ENCODE measurements around the gene PCBP3. TPM values are rescaled to one million over a fixed set of nuclear protein-coding genes. Genes with fewer than 3 reads are reported as not detected.

The PCBP3 gene
- polyA plus RNA-seq, 1 donor (not counting 4 experiments of a cell fraction or from before 2014, with no cell fraction given): 0.25 TPM

- no peak overlapping the region for H3K4me2 ChIP-seq (ENCODE audit: control insufficient read depth, extremely low read depth, insufficient read depth, low read depth, low read length)
- dilution Hi-C loops (cut with MboI; ENCODE audit: extremely low pct_ligation_motif_present, low sequenced_read_pairs): no loop called here
- H3K27ac ChIP-seq (ENCODE audit: control insufficient read depth, insufficient read depth, low read length): no peak overlapping the region
- no peaks in the 10 kb centered on the region for H3K36me3 ChIP-seq (ENCODE audit: control insufficient read depth in 2 of 2, extremely low read depth in 1 of 2, insufficient read depth in 2 of 2, low read length in 2 of 2)
- no peaks in the 10 kb centered on the region for H3K9me1 ChIP-seq (ENCODE audit: control insufficient read depth, extremely low read depth, insufficient read depth, low read length)
- no peaks in the 10 kb centered on the region for H3K79me2 ChIP-seq (ENCODE audit: control insufficient read depth, insufficient read depth, low read length)
- H3K4me1 ChIP-seq (ENCODE audit: control insufficient read depth, extremely low read depth, insufficient read depth, low read length): peaks cover 31% of the 10 kb centered on the region
- no peak for DNase-seq (ENCODE audit: low read depth, low spot score)
- no peak overlapping the region for H2AFZ ChIP-seq (ENCODE audit: control insufficient read depth, low read length)
- H3K9me3 ChIP-seq (ENCODE audit: control insufficient read depth, low read depth, low read length): no peaks in the 10 kb centered on the region
- H3K27me3 ChIP-seq (ENCODE audit: control insufficient read depth, extremely low read depth, insufficient read depth, low read length): peaks cover 5% of the 10 kb centered on the region
- FAIRE-seq: no peak
- no peak overlapping the region for H3K4me3 ChIP-seq (ENCODE audit: control insufficient read depth in 2 of 3, extremely low read depth in 1 of 3, insufficient read depth in 2 of 3, low read depth in 1 of 3, low read length in 3 of 3)
- H3K9ac ChIP-seq (ENCODE audit: control insufficient read depth, extremely low read depth, insufficient read depth, low read length): no peak overlapping the region
- no peak for TF ChIP-seq CTCF (optimal IDR thresholded peaks at IDR 0.05 in 1 of 3, IDR thresholded peaks at IDR 0.05 in 1 of 3, conservative IDR thresholded peaks at IDR 0.05 in 1 of 3; ENCODE audit: extremely low read depth in 1 of 3, insufficient read depth in 2 of 3, low read length in 3 of 3)
- no peak for TF ChIP-seq EZH2 (IDR thresholded peaks at IDR 0.05; ENCODE audit: low read length)
- H4K20me1 ChIP-seq (ENCODE audit: control insufficient read depth, extremely low read depth, insufficient read depth, low read length): no peaks in the 10 kb centered on the region
These were observed 227.5 kb downstream of the PCBP3 start for GRCh38 chr21:45870851-45871615.

DNA sequence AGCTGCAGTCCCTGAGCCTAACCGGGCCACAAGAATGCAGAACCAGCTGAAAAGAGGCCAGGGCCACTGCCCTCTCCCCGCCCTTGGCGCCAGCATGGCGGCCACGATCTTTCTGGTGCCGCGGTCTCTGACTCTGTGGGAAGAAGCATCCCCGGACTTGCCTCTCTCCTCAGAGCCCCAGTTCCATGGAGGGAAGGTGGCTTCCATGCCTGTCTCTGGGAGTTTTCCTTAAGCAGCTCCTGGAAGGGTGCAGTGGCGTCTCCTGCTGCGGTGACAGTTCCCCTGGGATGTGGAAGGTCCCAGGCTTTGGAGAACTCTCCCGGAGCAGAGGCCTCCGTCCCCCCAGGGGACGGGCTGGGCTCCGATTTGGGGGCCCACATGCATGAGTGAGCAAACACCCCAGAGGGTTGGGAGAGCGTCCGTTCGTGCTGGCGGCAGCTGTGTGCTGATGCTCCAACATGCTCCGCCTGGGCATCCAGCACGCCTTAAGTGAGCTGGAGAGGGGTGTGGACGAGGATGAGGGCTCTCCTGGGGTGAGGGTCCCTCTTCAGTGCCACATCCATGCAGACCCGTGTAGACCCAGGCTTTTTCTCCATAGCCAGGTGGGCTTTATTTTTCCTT, 228.2 kb downstream of the PCBP3 start:
- no peaks in the 10 kb centered on the region for H3K9me1 ChIP-seq (ENCODE audit: control insufficient read depth, extremely low read depth, insufficient read depth, low read length)
- H3K79me2 ChIP-seq (ENCODE audit: control insufficient read depth, insufficient read depth, low read length): no peaks in the 10 kb centered on the region
- DNase-seq (ENCODE audit: low read depth, low spot score) (no peak), FAIRE-seq (no peak)
- H3K9me3 ChIP-seq (ENCODE audit: control insufficient read depth, low read depth, low read length): no peaks in the 10 kb centered on the region
- H4K20me1 ChIP-seq (ENCODE audit: control insufficient read depth, extremely low read depth, insufficient read depth, low read length): no peaks in the 10 kb centered on the region
- no peaks in the 10 kb centered on the region for H3K36me3 ChIP-seq (ENCODE audit: control insufficient read depth in 2 of 2, extremely low read depth in 1 of 2, insufficient read depth in 2 of 2, low read length in 2 of 2)
- no peak overlapping the region for H3K4me3 ChIP-seq (ENCODE audit: control insufficient read depth in 2 of 3, extremely low read depth in 1 of 3, insufficient read depth in 2 of 3, low read depth in 1 of 3, low read length in 3 of 3)
- no peak overlapping the region for H3K4me2 ChIP-seq (ENCODE audit: control insufficient read depth, extremely low read depth, insufficient read depth, low read depth, low read length)
- no peak overlapping the region for H3K9ac ChIP-seq (ENCODE audit: control insufficient read depth, extremely low read depth, insufficient read depth, low read length)
- dilution Hi-C loops (cut with MboI; ENCODE audit: extremely low pct_ligation_motif_present, low sequenced_read_pairs): no loop called here
- TF ChIP-seq EZH2 (IDR thresholded peaks at IDR 0.05; ENCODE audit: low read length) (no peak), CTCF (optimal IDR thresholded peaks at IDR 0.05 in 1 of 3, IDR thresholded peaks at IDR 0.05 in 1 of 3, conservative IDR thresholded peaks at IDR 0.05 in 1 of 3; ENCODE audit: extremely low read depth in 1 of 3, insufficient read depth in 2 of 3, low read length in 3 of 3) (no peak)
- peaks cover 5% of the 10 kb centered on the region for H3K27me3 ChIP-seq (ENCODE audit: control insufficient read depth, extremely low read depth, insufficient read depth, low read length)
- peaks cover 32% of the 10 kb centered on the region for H3K4me1 ChIP-seq (ENCODE audit: control insufficient read depth, extremely low read depth, insufficient read depth, low read length)
- H3K27ac ChIP-seq (ENCODE audit: control insufficient read depth, insufficient read depth, low read length): no peak overlapping the region
- H2AFZ ChIP-seq (ENCODE audit: control insufficient read depth, low read length): no peak overlapping the region
